Stomach (tissue), 9 donors: Measurements from ENCODE around the gene NTRK2. TPM values are rescaled to one million over a fixed set of nuclear protein-coding genes. Genes with fewer than 3 reads are reported as not detected.

ENCODE experiments used
- DNase-seq, 2 donors: peaks; one replicate each; pipeline versions ENCODE4 v3.0.0 to v3.0.0-alpha.2; 2013 to 2019
- H3K27ac ChIP-seq, 5 donors: fragments of 200-600 bp in 4 of 5; sonication (generic) in 4 of 5; one replicate each; pipeline ENCODE4 v1.5.1; 2013 to 2019; ENCODE audit warnings: mild to moderate bottlenecking in 1 of 5, moderate library complexity in 1 of 5
- H3K27me3 ChIP-seq, 3 donors: fragments of 200-600 bp; sonication (generic); one replicate each; pipeline ENCODE4 v1.5.1; 2017 to 2019; ENCODE audit warnings: mixed run types in 1 of 3
- H3K36me3 ChIP-seq, 4 donors: fragments of 200-600 bp; sonication (generic); 1 replicate in 3 of 4; 2 replicates in 1 of 4; pipeline ENCODE4 v1.5.1; 2016 to 2019
- H3K4me1 ChIP-seq, 4 donors: fragments of 200-600 bp; sonication (generic); one replicate each; pipeline ENCODE4 v1.5.1; 2016 to 2019
- H3K4me3 ChIP-seq, 4 donors: fragments of 200-600 bp; sonication (generic) in 3 of 4; one replicate each; pipeline ENCODE4 v1.5.1; 2016 to 2019; ENCODE audit warnings: mild to moderate bottlenecking in 1 of 4
- H3K9me3 ChIP-seq, 4 donors: fragments of 200-600 bp; sonication (generic); one replicate each; pipeline ENCODE4 v1.5.1; 2016 to 2019
- EP300 ChIP-seq: sonication (generic); formaldehyde crosslinking; IDR thresholded peaks from one replicate; pipeline ENCODE4 v1.6.1; 2017; ENCODE audit warnings: antibody characterized with exemption
- POLR2A ChIP-seq, 4 donors: fragments of 450-650 bp; IDR thresholded peaks; one replicate each; pipeline ENCODE4 v1.6.1; 2016; ENCODE audit warnings: antibody characterized with exemption in 4 of 4, control low read depth in 2 of 4, mild to moderate bottlenecking in 1 of 4, moderate library complexity in 1 of 4
- POLR2AphosphoS5 ChIP-seq, 3 donors: sonication (generic); formaldehyde crosslinking; IDR thresholded peaks; one replicate each; pipeline ENCODE4 v1.6.1; 2016; ENCODE audit warnings: antibody characterized with exemption in 3 of 3
- WGBS, 5 donors: extraction: QIAGEN DNeasy Blood & Tissue Kit in 3 of 5; methylation state at CpG; one replicate each; pipeline versions ENCODE4 v1.1.5 to v1.1.7; 2013 to 2018; 5-methylcytosine and 5-hydroxymethylcytosine counted together
- intact Hi-C: fragments of 100-400 bp; cut with DNase I; formaldehyde crosslinking; loops from one replicate; pipeline ENCODE4 v1.15.1; 2023; ENCODE audit warnings: low total_unique reads
- polyA plus RNA-seq, 3 donors: library from polyadenylated mRNA; stranded (reverse); fragments of 200-250 nt; gene quantifications; one replicate each; pipeline ENCODE4 v1.2.3, GENCODE V29; 2013
- total RNA-seq, 5 donors: library from RNA; depleted of rRNA; stranded (reverse); fragments of >200 nt; gene quantifications; one replicate each; pipeline versions ENCODE4 v1.1.0 to v1.2.3, GENCODE V29; 2014 to 2016
- TF ChIP-seq, protein P1 (sequence below), 7 experiments: fragments of 450-650 bp in 4 of 7; fragments of 200-600 bp in 3 of 7; sonication (generic) in 3 of 7; IDR thresholded peaks; one replicate each; pipeline ENCODE4 v1.5.1; 2016 to 2019; ENCODE audit warnings: antibody characterized with exemption in 7 of 7, control low read depth in 2 of 7, mild to moderate bottlenecking in 1 of 7
- donor health status: healthy with polysubstance abuse.
- donor health status: Bipolar disorder and iron deficiency.
- donor health status: healthy.

Gene NTRK2
- total and polyA plus RNA-seq, 8 donors: 0.06 to 8.8 (median 2.6) TPM

DNA sequence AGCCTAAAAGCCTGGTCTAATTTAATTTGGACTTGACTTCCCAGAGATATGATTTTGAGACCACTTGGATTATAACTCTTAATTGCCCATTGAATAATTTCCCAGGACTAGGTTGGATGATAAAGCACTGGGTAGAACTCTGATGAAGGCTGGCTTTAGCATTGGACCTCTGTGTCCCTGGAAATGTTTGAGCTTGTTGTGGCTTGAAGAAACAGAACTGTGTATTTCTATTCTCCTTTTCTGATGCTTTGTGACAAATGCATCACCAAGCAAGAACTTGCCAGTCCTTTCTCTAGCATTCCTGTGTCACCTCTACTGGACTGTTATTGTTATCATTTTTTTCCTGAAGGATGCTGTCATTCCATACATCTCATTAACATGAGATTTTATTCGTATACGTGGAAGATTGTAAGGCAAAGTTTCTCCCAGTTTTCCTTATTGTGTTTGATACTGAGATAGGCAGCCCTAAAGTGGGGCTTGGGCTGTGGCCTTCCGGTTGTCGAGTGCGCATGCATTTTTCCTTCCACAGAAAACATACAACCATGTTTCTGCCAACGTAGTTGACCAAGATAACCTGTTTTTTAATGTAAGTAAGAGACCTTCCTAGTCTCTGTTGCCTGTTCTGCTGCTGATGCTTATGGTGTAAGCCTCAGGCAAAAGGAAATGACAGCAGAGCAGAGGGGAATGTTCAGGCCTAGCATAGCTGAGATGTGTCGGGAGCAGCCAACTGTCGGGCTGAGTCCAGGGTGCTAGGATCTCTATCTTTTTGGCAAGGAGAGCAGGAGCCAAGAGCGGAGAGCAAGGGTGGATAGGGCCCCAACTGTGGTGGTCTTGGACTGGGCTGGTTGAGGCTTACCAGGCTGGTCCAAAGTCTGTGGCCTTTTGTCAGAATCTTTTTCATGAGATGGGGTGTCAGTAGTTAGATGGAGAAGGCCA, 2.3 kb downstream of the NTRK2 start:
- 82 to 94% (median 90%) methylated on average over 9 of the region's 9 CpGs for WGBS, 5 donors
- no peak for DNase-seq
- H3K4me1 ChIP-seq: peaks cover 31 to 38% (median 34%) of the 10 kb centered on the region in 4 donors
- TF ChIP-seq POLR2A (IDR thresholded peaks at IDR 0.05): no peak
- H3K27me3 ChIP-seq: peaks cover 0 to 55% (median 41%) of the 10 kb centered on the region in 3 donors
- no peak overlapping the region for H3K27ac ChIP-seq
- H3K36me3 ChIP-seq: no peaks in the 10 kb centered on the region
- H3K9me3 ChIP-seq: no peaks in the 10 kb centered on the region
- no peak overlapping the region for H3K4me3 ChIP-seq
- intact Hi-C loops: no loop called here

DNA sequence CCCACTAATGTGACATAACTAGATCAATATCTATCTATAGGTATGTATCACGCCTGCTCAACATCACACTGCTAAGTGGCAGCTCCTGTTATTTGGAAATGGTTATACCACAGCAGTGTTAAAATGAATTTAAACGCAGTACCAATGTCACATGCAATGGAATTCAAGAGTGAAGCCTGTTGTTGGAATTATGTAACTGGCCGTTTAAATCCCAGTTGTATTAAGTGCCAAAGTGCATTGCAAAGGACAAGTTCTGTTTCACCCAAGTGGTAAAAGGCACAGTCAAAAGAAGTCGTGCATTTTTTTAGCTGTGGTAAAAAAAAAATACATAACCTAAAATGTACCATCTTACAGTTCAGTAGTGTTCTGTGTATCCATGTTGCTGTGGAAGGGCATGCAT, 4.3 kb downstream of the NTRK2 start:
- H3K4me3 ChIP-seq: no peak overlapping the region
- intact Hi-C loops: no loop called here
- WGBS, 5 donors: 78 to 85% (median 82%) methylated on average over 4 of the region's 4 CpGs
- no peak for DNase-seq
- peaks cover 16 to 23% (median 20%) of the 10 kb centered on the region in 4 donors for H3K4me1 ChIP-seq
- no peak overlapping the region for H3K27ac ChIP-seq
- TF ChIP-seq POLR2A (IDR thresholded peaks at IDR 0.05) (no peak), POLR2AphosphoS5 (IDR thresholded peaks at IDR 0.05) (no peak), EP300 (no peak)
- no peaks in the 10 kb centered on the region for H3K36me3 ChIP-seq
- no peaks in the 10 kb centered on the region for H3K9me3 ChIP-seq
- peaks cover 0 to 35% (median 23%) of the 10 kb centered on the region in 3 donors for H3K27me3 ChIP-seq

DNA sequence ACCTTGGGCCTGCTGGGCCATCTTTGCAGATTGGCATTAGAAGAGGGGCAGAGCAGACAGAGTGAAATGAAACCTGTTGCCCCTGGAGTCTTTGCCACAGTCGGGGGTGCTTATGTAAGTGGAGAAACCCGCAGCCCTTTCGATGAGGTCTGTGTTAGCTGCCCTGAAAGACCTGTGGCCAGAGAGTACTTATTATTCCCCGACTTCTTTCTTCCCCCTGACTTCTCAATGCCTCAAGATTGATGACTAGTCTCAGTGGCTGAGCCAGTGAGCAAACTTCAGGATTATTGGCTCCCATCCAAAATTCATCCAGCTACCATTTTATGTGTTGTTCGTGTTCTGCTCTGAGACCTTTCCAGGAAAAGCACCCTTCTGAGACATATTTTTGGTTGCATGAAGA, 7.6 kb downstream of the NTRK2 start:
- Histone ChIP-seq H3K4me1 (no peaks in the 10 kb centered on the region), H3K9me3 (no peaks in the 10 kb centered on the region), H3K27ac (no peak overlapping the region), H3K4me3 (no peak overlapping the region), H3K36me3 (no peaks in the 10 kb centered on the region), H3K27me3 (peaks cover 0 to 3% (median 0%) of the 10 kb centered on the region in 3 donors)
- TF ChIP-seq, protein P1, sequence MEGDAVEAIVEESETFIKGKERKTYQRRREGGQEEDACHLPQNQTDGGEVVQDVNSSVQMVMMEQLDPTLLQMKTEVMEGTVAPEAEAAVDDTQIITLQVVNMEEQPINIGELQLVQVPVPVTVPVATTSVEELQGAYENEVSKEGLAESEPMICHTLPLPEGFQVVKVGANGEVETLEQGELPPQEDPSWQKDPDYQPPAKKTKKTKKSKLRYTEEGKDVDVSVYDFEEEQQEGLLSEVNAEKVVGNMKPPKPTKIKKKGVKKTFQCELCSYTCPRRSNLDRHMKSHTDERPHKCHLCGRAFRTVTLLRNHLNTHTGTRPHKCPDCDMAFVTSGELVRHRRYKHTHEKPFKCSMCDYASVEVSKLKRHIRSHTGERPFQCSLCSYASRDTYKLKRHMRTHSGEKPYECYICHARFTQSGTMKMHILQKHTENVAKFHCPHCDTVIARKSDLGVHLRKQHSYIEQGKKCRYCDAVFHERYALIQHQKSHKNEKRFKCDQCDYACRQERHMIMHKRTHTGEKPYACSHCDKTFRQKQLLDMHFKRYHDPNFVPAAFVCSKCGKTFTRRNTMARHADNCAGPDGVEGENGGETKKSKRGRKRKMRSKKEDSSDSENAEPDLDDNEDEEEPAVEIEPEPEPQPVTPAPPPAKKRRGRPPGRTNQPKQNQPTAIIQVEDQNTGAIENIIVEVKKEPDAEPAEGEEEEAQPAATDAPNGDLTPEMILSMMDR (IDR thresholded peaks at IDR 0.05): no peak
- TF ChIP-seq POLR2AphosphoS5 (IDR thresholded peaks at IDR 0.05): no peak
- no peak for TF ChIP-seq EP300
- no peak for TF ChIP-seq POLR2A (IDR thresholded peaks at IDR 0.05)
- no peak for DNase-seq
- WGBS, 5 donors: 46 to 63% (median 51%) methylated on average over 5 of the region's 5 CpGs
- intact Hi-C loops: no loop called here

DNA sequence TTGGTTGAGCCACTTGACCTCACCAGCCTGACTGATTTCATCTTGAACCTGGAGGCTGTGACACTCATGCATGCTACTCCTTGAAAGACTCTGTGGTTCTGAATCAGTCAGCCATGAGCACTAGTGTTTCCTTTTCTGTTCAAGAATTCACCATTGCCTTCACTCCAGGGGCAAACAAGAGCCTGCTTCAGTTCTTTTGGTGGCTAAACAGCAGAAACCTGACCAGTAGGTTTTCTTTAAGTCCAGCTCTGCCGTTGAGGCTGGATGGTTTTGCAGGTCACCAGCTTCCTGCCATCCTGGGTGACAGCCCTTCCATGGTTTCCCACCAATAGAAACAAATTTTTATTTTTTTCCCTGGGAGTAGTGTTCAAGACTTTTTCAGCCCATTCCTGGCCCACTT, 10.0 kb downstream of the NTRK2 start:
- DNase-seq: no peak
- TF ChIP-seq, protein P1 (IDR thresholded peaks at IDR 0.05): no peak
- no peak for TF ChIP-seq EP300
- TF ChIP-seq POLR2A (IDR thresholded peaks at IDR 0.05): no peak
- TF ChIP-seq POLR2AphosphoS5 (IDR thresholded peaks at IDR 0.05): no peak
- no peaks in the 10 kb centered on the region for H3K27me3 ChIP-seq
- no peaks in the 10 kb centered on the region for H3K36me3 ChIP-seq
- H3K9me3 ChIP-seq: no peaks in the 10 kb centered on the region
- no peaks in the 10 kb centered on the region for H3K4me1 ChIP-seq
- intact Hi-C loops: no loop called here
- H3K4me3 ChIP-seq: no peak overlapping the region
- 63 to 78% (median 75%) methylated on average over 1 of the region's 1 CpG for WGBS, 5 donors
- no peak overlapping the region for H3K27ac ChIP-seq

DNA sequence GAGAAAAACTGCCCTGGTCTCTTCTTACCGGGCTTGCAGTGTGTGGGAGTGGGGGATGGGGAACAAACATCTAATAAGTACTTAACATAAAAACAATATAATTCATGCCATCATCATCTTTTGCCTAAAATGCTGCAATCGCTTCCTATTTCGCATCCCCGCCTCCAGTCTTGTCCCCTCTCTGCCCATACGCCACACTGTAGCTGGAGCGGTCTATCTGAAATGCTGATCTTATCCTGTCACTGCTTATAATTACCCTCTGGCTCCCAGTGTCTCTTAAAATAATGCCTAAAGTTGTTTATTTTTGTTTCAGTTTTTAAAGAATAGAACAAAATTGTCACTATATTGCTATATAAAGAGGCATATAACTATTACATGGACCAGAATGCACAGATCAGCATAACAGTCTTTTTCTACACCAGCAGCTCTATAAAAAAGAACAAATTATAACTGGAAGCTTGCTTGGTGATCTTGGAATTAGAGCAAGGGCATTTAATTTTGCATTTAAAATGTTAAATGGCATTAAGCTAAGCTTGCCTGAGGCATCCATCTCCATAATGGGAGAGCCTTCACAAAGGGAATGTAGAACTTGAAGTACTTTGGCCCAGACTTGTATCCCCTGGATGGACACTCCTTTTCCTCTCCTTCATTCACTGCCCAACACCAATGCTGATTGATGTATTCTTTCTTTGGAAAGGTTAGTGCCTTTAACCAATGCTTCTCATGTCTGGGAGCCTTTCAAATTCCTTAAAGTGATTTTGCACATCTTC, 12.2 kb downstream of the NTRK2 start:
- TF ChIP-seq POLR2A (IDR thresholded peaks at IDR 0.05) (no peak), EP300 (no peak), POLR2AphosphoS5 (IDR thresholded peaks at IDR 0.05) (no peak)
- TF ChIP-seq, protein P1 (IDR thresholded peaks at IDR 0.05): no peak
- Histone ChIP-seq H3K4me1 (no peaks in the 10 kb centered on the region), H3K36me3 (no peaks in the 10 kb centered on the region), H3K9me3 (no peaks in the 10 kb centered on the region), H3K27ac (no peak overlapping the region), H3K4me3 (no peak overlapping the region), H3K27me3 (no peaks in the 10 kb centered on the region)
- WGBS, 5 donors: 91 to 95% (median 93%) methylated on average over 6 of the region's 6 CpGs
- no peak for DNase-seq
- intact Hi-C loops: no loop called here
